Measurements from ENCODE around the gene DLL3. TPM values are rescaled to one million over a fixed set of nuclear protein-coding genes. Genes with fewer than 3 reads are reported as not detected.

DLL3 gene
- total and polyA plus RNA-seq, 2 experiments from 2014 or later: 1.1 to 1.6 TPM

DNA sequence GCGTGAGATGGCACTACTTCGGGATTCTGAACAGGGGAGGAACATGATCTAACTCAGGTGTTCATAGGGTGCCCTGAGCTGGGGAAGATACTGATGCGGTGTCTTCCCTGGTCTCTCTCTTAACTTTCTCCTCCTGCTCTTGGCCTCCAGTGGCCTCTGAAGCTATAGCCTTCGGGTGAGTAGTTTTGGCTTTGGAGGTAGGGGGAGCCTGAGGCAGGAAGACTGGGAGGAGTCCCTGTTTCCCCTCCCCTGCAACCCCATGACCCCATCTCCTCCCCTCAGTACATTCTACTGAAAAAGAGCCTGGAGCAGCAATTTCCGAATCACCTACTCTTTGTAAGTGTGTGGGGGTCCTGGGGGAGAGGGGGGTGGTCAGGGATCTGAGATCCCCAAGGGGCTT, 19.7 kb downstream of the DLL3 start:
- Histone ChIP-seq H3K27ac (no peak overlapping the region), H3K27me3 (peaks cover 39% of the 10 kb centered on the region), H3K4me2 (no peak overlapping the region), H3K4me3 (no peak overlapping the region), H3K9me2 (replicated peaks; ENCODE audit: insufficient read depth) (no peaks in the 10 kb centered on the region), H4K20me1 (ENCODE audit: insufficient read depth, poor library complexity, severe bottlenecking) (no peaks in the 10 kb centered on the region), H2AFZ (no peak overlapping the region), H3K36me3 (replicated peaks; ENCODE audit: insufficient read depth, low read depth) (no peaks in the 10 kb centered on the region), H3K9me3 (ENCODE audit: low read depth) (no peaks in the 10 kb centered on the region), H3K79me2 (no peaks in the 10 kb centered on the region), H3K4me1 (ENCODE audit: insufficient read depth) (no peaks in the 10 kb centered on the region)
- no peak for DNase-seq (ENCODE audit: low spot score)
- 84% methylated on average over 5 of the region's 5 CpGs for WGBS (ENCODE audit: low lambda C conversion rate, missing lambda C conversion rate)
- TF ChIP-seq EZH2phosphoT487 (IDR thresholded peaks at IDR 0.05; ENCODE audit: low read depth, severe bottlenecking, unreplicated experiment) (no peak), EZH2 (IDR thresholded peaks at IDR 0.05; ENCODE audit: borderline replicate concordance) (no peak), CTCF (IDR thresholded peaks at IDR 0.05; ENCODE audit: poor library complexity) (no peak)

DNA sequence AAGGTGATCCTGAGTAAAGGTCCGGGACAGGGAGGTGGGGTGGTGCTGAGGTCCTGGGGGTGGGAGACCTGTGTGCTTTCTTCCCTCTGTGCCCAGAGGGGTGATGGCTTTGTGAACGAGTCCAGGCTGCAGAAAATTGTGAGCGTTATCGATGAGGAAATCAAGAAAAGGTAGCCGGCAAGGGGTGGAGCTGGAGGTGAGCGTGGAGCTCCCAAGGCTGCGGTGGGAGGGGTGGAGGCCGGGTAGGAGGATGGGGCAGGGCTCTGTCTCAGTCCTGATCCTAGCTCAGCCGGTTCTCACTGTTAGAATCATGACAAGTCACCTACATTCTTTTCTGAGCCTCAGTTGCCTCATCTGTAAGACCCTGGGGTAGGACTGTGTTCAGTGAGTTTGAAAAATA, 20.2 kb downstream of the DLL3 start:
- Histone ChIP-seq H3K36me3 (replicated peaks; ENCODE audit: insufficient read depth, low read depth) (no peaks in the 10 kb centered on the region), H3K4me2 (no peak overlapping the region), H3K79me2 (no peaks in the 10 kb centered on the region), H3K9me3 (ENCODE audit: low read depth) (no peaks in the 10 kb centered on the region), H3K9me2 (replicated peaks; ENCODE audit: insufficient read depth) (no peaks in the 10 kb centered on the region), H3K27me3 (peaks cover 35% of the 10 kb centered on the region), H3K27ac (no peak overlapping the region), H2AFZ (no peak overlapping the region), H4K20me1 (ENCODE audit: insufficient read depth, poor library complexity, severe bottlenecking) (no peaks in the 10 kb centered on the region), H3K4me1 (ENCODE audit: insufficient read depth) (no peaks in the 10 kb centered on the region), H3K4me3 (no peak overlapping the region)
- WGBS (ENCODE audit: low lambda C conversion rate, missing lambda C conversion rate): 80% methylated on average over 9 of the region's 9 CpGs
- no peak for DNase-seq (ENCODE audit: low spot score)
- TF ChIP-seq EZH2 (IDR thresholded peaks at IDR 0.05; ENCODE audit: borderline replicate concordance) (no peak), EZH2phosphoT487 (IDR thresholded peaks at IDR 0.05; ENCODE audit: low read depth, severe bottlenecking, unreplicated experiment) (no peak), CTCF (IDR thresholded peaks at IDR 0.05; ENCODE audit: poor library complexity) (no peak)

GRCh38 chr19:39520541-39521484, 22.1 kb downstream of the DLL3 start:
- DNase-seq (ENCODE audit: low spot score): no peak
- Histone ChIP-seq H3K9me3 (ENCODE audit: low read depth) (no peaks in the 10 kb centered on the region), H3K4me1 (ENCODE audit: insufficient read depth) (no peaks in the 10 kb centered on the region), H3K36me3 (replicated peaks; ENCODE audit: insufficient read depth, low read depth) (no peaks in the 10 kb centered on the region), H3K79me2 (no peaks in the 10 kb centered on the region), H2AFZ (no peak overlapping the region), H3K4me3 (no peak overlapping the region), H3K9me2 (replicated peaks; ENCODE audit: insufficient read depth) (no peaks in the 10 kb centered on the region), H3K27me3 (peaks cover 17% of the 10 kb centered on the region), H3K4me2 (no peak overlapping the region), H3K27ac (no peak overlapping the region), H4K20me1 (ENCODE audit: insufficient read depth, poor library complexity, severe bottlenecking) (no peaks in the 10 kb centered on the region)
- WGBS (ENCODE audit: low lambda C conversion rate, missing lambda C conversion rate): 88% methylated on average over 8 of the region's 8 CpGs
- no peak for TF ChIP-seq CTCF (IDR thresholded peaks at IDR 0.05; ENCODE audit: poor library complexity)
- no peak for TF ChIP-seq EZH2phosphoT487 (IDR thresholded peaks at IDR 0.05; ENCODE audit: low read depth, severe bottlenecking, unreplicated experiment)
- TF ChIP-seq EZH2 (IDR thresholded peaks at IDR 0.05; ENCODE audit: borderline replicate concordance): no peak

Measured in hepatocyte (in vitro differentiated cells).